Stromal cell of bone marrow (primary cell): Measurements from ENCODE around the gene SF3B4.
"Not testable (repeated sequence)": the region's sequence is repeated elsewhere in the genome, so short reads cannot be mapped to it uniquely, and the experiment has no call there.

Experiments used
- DNase-seq: peaks from one replicate; pipeline ENCODE4 v3.0.0-alpha.2; 2012; ENCODE audit warnings: low read depth

SF3B4 gene

GRCh38 chr1:149888247-149888998 lies 39.2 kb downstream of the SF3B4 start:
- peak; percentile 83 for DNase-seq

GRCh38 chr1:149887456-149888246 lies 40.0 kb downstream of the SF3B4 start:
- peak; percentile 99 for DNase-seq

- DNase-seq = not testable (repeated sequence)
Observed at GRCh38 chr1:149887196-149887455, 40.5 kb downstream of the SF3B4 start.

- DNase-seq = peak; percentile 99
Observed at GRCh38 chr1:149886396-149887195, 41.0 kb downstream of the SF3B4 start.

GRCh38 chr1:149886121-149886395 lies 41.5 kb downstream of the SF3B4 start:
- DNase-seq = not testable (repeated sequence)

- DNase-seq = peak; percentile 86
Observed at GRCh38 chr1:149885339-149886120, 42.1 kb downstream of the SF3B4 start.

GRCh38 chr1:149884433-149885338 lies 42.9 kb downstream of the SF3B4 start:
- no peak for DNase-seq

GRCh38 chr1:149883598-149884247 lies 43.9 kb downstream of the SF3B4 start:
- no peak for DNase-seq

- no peak for DNase-seq
Observed at GRCh38 chr1:149881876-149882275, 45.7 kb downstream of the SF3B4 start.

GRCh38 chr1:149879556-149879955 lies 48.0 kb downstream of the SF3B4 start:
- no peak for DNase-seq

- DNase-seq = no peak
Observed at GRCh38 chr1:149877211-149877946, 50.2 kb downstream of the SF3B4 start.
